LNCAP (cell line): ENCODE measurements around the gene CTBP2.

Source experiments
- CTCF ChIP-seq: fragments of 450-650 bp; IDR thresholded peaks from 2 replicates; pipeline ENCODE4 v1.5.1; 2017; ENCODE audit warnings: mild to moderate bottlenecking

CTBP2 gene

GRCh38 chr10:125002047-125002422, 158.3 kb downstream of the CTBP2 start:
- TF ChIP-seq CTCF = no peak

- no peak for TF ChIP-seq CTCF
These were observed 158.9 kb downstream of the CTBP2 start for GRCh38 chr10:125001313-125002046.

DNA sequence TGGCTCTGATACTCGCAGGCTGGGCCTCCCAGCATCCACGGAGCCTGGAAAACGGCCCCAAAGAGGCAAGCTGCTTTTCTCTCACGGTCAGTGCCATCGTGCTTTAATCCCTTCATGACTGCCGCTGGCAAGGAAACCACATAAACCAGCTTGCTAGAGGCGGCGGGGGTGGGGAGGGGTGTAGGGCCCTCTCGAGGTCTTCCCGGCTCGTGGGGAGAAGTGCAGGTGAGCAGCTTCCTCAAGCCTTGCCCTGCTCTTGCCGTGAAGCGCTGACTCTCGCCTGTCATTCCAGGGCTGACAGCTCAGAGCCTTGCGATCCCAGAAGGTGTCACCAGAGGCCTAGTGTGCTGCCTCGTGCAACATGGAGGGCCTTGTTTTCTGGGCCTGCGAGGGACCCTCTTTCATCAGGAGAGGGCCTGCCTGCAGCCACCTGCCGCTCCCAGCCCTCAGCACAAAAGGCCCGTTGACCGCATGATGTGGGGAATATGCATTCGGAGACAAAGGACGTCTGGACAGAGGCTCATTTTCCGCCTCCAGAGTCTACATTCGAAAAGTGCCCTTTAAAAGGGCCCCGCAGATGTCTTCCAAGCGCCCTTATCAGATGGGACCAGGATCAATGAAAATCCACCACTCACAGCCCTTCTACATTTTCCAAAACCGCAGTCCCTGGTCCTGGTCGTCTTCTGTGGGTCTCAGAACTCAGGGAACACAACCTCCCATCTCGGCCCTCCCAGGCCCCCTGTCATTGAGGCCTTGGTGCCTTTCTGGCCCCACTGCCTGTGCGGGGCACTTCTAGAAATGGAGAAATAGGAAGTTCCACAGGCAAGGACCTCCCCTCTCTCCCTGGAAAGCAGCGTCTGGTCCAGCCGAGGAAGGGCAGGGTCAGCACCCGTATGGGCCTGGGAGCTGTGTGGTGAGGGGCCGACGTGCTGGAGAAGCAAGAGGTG, 159.7 kb downstream of the CTBP2 start:
- 0 out of 2 replicates have a peak, but pooled peaks have one; percentile 16 for TF ChIP-seq CTCF

GRCh38 chr10:124999433-125000365, 160.7 kb downstream of the CTBP2 start:
- no peak for TF ChIP-seq CTCF

DNA sequence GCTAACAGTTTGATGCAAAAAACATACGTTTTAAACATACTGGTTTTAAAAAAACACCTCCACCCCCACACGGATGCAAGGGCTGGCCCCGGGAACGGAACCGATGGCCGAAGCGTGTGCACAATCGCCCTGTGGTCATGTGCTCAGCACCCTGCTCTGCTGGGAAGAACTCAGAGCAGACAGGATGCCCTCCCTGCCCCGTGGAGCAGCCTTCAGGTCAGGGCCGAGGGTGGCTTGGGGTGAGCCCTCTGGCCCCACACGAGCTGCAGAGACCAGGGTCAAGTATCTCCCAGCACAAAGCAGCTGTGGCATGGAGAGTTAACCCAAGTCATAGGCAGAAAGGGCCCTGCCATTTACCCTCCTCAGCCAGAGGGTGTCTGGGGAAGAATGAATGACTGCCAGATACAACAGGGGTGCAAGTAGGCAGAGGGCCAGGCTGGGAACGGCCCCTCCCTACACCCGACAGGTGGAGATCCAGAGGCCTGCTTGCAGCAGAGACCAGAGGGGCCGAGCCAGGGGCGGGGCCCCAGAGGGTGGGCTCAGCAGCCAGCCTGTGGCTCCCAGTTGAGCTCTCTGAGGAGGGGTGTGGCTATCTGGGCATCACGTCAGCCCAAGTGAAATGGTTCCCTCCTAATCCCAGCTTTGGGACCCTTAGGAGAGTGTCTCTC, 161.6 kb downstream of the CTBP2 start:
- no peak for TF ChIP-seq CTCF

GRCh38 chr10:124997771-124998623, 162.4 kb downstream of the CTBP2 start:
- TF ChIP-seq CTCF = no peak
